ENCODE results near the gene IGFBP6. TPM values are rescaled to one million over a fixed set of nuclear protein-coding genes. Genes with fewer than 3 reads are reported as not detected.

IGFBP6 gene
- 10 to 100 TPM in 2 of 6 experiments, 1 to 10 TPM in 4; 1.7 to 25.4 (median 4.9) TPM for total RNA-seq
- long read RNA-seq, partial matches to known transcripts: 0 of 1 reads
- long read RNA-seq, other reads (novel, unspliced or antisense): 0 of 1 reads

GRCh38 chr12:53097564-53098353 lies at the start of gene IGFBP6:
TSS of gene IGFBP6 (plus strand) at chr12:53097667. CDS start at chr12:53097718, 51 bp downstream.
- H3K9me3 ChIP-seq: no peaks in the 10 kb centered on the region
- H3K36me3 ChIP-seq: no peaks in the 10 kb centered on the region
- intact Hi-C loops (cut with DNase I): loop anchor here in 1 of 2 donors (5.0 kb wide), 1 partner anchor 35 kb away; no protein-coding TSS in a partner anchor
- 0% methylated on average over 8 of the region's 51 CpGs for WGBS (ENCODE audit: insufficient coverage, low coverage, low lambda C conversion rate, missing lambda C conversion rate)
- H3K4me3 ChIP-seq: peak within 1 kb of the TSS; percentile 30 to 49 (median 43)
- peak in 2 of 3 donors; percentile 63 to 69 for DNase-seq
- H3K4me1 ChIP-seq: peaks cover 0 to 26% (median 9%) of the 10 kb centered on the region in 4 donors
- peak; percentile 38 to 64 (median 54) for ATAC-seq
- no peak for TF ChIP-seq POLR2A (IDR thresholded peaks at IDR 0.05)
- TF ChIP-seq, protein P1, sequence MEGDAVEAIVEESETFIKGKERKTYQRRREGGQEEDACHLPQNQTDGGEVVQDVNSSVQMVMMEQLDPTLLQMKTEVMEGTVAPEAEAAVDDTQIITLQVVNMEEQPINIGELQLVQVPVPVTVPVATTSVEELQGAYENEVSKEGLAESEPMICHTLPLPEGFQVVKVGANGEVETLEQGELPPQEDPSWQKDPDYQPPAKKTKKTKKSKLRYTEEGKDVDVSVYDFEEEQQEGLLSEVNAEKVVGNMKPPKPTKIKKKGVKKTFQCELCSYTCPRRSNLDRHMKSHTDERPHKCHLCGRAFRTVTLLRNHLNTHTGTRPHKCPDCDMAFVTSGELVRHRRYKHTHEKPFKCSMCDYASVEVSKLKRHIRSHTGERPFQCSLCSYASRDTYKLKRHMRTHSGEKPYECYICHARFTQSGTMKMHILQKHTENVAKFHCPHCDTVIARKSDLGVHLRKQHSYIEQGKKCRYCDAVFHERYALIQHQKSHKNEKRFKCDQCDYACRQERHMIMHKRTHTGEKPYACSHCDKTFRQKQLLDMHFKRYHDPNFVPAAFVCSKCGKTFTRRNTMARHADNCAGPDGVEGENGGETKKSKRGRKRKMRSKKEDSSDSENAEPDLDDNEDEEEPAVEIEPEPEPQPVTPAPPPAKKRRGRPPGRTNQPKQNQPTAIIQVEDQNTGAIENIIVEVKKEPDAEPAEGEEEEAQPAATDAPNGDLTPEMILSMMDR (IDR thresholded peaks at IDR 0.05): peak in 1 of 4 donors; percentile 18
- no peaks in the 10 kb centered on the region for H3K27me3 ChIP-seq
- H3K27ac ChIP-seq: peak within 1 kb of the TSS; percentile 24 to 47 (median 44)

- Histone ChIP-seq H3K27ac (peak overlapping the region; percentile 95 to 98 (median 97)), H3K4me1 (peaks cover 0 to 51% (median 18%) of the 10 kb centered on the region in 4 donors), H3K9me3 (no peaks in the 10 kb centered on the region), H3K36me3 (no peaks in the 10 kb centered on the region), H3K4me3 (peak overlapping the region; percentile 74 to 87 (median 76)), H3K27me3 (no peaks in the 10 kb centered on the region)
- TF ChIP-seq, protein P1 (IDR thresholded peaks at IDR 0.05): peak in 3 of 4 donors; percentile 29 to 48 (median 38)
- peak; percentile 32 for TF ChIP-seq POLR2A (IDR thresholded peaks at IDR 0.05)
- ATAC-seq (peak; percentile 17 to 35 (median 31)), DNase-seq (peak; percentile 79 to 92 (median 89))
- intact Hi-C loops (cut with DNase I): no loop called here
- WGBS (ENCODE audit: insufficient coverage, low coverage, low lambda C conversion rate, missing lambda C conversion rate): 19% methylated on average over 4 of the region's 10 CpGs
Measured at GRCh38 chr12:53048033-53048779, 49.3 kb upstream of the IGFBP6 start.

DNA sequence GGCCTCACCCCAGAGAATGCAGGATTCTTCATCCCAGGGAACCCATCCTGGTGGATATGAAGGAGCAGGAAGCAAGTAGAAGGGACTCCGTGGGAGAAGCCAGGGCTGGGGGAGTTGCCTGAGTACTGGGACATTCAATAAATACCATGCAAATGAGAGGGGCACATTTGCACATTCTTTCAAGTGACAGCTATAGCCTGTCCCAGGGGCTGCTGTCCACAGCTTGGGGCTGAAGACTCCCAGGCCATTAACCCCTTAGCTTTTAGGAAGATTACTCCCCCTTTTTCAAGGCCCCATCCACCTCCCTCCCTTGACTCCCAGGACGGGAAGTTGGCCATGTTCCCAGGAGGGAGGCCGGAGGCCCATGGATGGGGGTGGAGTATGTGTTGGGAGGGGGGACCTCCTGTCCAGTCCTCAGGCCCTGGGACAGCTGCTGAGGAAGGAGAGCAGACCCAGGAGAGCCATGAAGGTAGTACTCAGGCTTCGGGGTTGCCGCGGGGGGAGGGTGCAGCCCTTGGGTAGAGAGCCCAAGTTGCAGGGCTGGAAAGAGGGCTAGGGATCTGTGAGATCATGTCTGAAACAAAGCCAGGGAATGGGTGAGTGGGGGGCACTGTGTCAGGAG lies 48.6 kb upstream of the IGFBP6 start:
- Histone ChIP-seq H3K9me3 (no peaks in the 10 kb centered on the region), H3K4me3 (peak overlapping the region; percentile 74 to 87 (median 76)), H3K36me3 (no peaks in the 10 kb centered on the region), H3K27me3 (no peaks in the 10 kb centered on the region), H3K4me1 (peaks cover 0 to 58% (median 21%) of the 10 kb centered on the region in 4 donors), H3K27ac (peak overlapping the region; percentile 95 to 98 (median 97))
- 6% methylated on average over 6 of the region's 6 CpGs for WGBS (ENCODE audit: insufficient coverage, low coverage, low lambda C conversion rate, missing lambda C conversion rate)
- no peak for TF ChIP-seq POLR2A (IDR thresholded peaks at IDR 0.05)
- TF ChIP-seq, protein P1 (IDR thresholded peaks at IDR 0.05): peak in 1 of 4 donors; percentile 1
- ATAC-seq (peak in 3 of 4 donors; percentile 0 to 2 (median 1)), DNase-seq (peak; percentile 71 to 87 (median 77))
- intact Hi-C loops (cut with DNase I): no loop called here

Data from right lobe of liver (tissue), 6 donors.